Measurements from ENCODE around the gene ARHGAP15. TPM values are rescaled to one million over a fixed set of nuclear protein-coding genes. Genes with fewer than 3 reads are reported as not detected.

The ARHGAP15 gene
- total and polyA plus RNA-seq, 9 donors: 6.7 to 21.0 (median 9.7) TPM

DNA sequence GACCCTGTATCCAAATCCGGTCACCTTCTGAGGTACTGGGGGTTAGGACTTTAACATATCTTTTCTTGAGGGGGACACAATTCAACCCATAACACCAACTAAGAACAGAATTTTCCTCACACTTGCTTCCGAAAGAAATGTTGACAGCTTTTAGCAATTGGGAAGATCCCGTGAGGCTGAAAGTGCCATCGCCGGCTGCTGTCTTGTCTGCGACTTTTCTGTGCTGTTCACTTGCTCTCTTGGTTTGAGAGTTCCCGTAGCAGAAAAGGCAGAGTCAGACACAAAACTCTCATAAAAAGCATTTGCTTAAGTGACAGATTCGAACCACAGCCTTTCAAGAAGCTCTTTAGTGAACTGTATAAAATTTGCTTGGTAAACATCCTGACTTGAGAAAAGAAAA lies 253.4 kb downstream of the ARHGAP15 start:
- H3K9me3 ChIP-seq (replicated peaks; ENCODE audit: control insufficient read depth, low read depth, low read length): no peaks in the 10 kb centered on the region
- 71% methylated on average over 5 of the region's 8 CpGs for WGBS (ENCODE audit: insufficient coverage)
- H3K27me3 ChIP-seq (ENCODE audit: control insufficient read depth, insufficient read depth, low read length): no peaks in the 10 kb centered on the region
- H3K4me1 ChIP-seq (ENCODE audit: control insufficient read depth, insufficient read depth, low read length): no peaks in the 10 kb centered on the region
- DNase-seq: no peak
- no peak overlapping the region for H3K4me3 ChIP-seq (ENCODE audit: low read length)
- no peak overlapping the region for H3K27ac ChIP-seq (ENCODE audit: low read length)
- no peaks in the 10 kb centered on the region for H3K36me3 ChIP-seq (ENCODE audit: control insufficient read depth, insufficient read depth, low read length)

DNA sequence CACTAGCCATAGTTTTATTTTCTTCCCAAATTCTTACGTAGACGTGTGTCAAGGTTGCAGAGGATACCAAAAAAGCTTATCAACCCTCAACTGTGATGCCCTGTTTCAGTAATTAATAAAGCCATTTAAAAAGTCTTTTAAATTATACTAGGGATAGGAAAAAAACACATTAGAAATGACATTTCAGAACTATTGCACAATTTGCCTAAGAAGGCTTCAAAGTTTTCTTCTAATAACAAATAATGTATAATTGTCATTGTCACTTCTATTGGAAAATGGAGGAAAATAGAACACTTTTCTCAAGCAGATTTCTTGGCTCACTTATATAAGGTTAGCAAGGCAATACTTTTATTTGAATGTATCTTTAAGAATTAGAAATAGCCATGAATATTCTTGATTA lies 253.8 kb downstream of the ARHGAP15 start:
- Histone ChIP-seq H3K27ac (ENCODE audit: low read length) (no peak overlapping the region), H3K36me3 (ENCODE audit: control insufficient read depth, insufficient read depth, low read length) (no peaks in the 10 kb centered on the region), H3K27me3 (ENCODE audit: control insufficient read depth, insufficient read depth, low read length) (no peaks in the 10 kb centered on the region), H3K9me3 (replicated peaks; ENCODE audit: control insufficient read depth, low read depth, low read length) (no peaks in the 10 kb centered on the region), H3K4me1 (ENCODE audit: control insufficient read depth, insufficient read depth, low read length) (no peaks in the 10 kb centered on the region), H3K4me3 (ENCODE audit: low read length) (no peak overlapping the region)
- WGBS (ENCODE audit: insufficient coverage): no CpG with 5 or more reads among the region's 2 CpGs
- no peak for DNase-seq

DNA sequence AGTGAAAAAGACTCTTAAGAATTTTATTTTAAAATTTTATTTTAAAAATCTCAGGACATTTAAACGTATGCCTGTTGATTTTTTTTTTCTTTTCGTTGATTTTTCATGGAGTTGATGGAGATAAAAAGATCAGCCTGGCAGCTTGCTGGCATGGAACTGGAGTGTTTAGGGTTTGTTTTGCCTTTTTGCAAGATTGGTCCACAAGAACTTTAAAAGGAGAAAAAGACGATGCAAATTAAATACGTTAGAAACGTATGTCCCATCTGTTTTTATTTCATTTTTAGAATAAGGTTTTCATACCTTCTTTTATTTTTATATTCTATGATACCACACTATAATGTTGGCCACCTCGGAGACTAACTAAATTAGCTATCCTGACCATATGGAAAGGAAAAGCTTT lies 254.9 kb downstream of the ARHGAP15 start:
- H3K27ac ChIP-seq (ENCODE audit: low read length): no peak overlapping the region
- H3K36me3 ChIP-seq (ENCODE audit: control insufficient read depth, insufficient read depth, low read length): no peaks in the 10 kb centered on the region
- DNase-seq: no peak
- 86% methylated on average over 1 of the region's 6 CpGs for WGBS (ENCODE audit: insufficient coverage)
- H3K4me3 ChIP-seq (ENCODE audit: low read length): no peak overlapping the region
- H3K9me3 ChIP-seq (replicated peaks; ENCODE audit: control insufficient read depth, low read depth, low read length): no peaks in the 10 kb centered on the region
- no peaks in the 10 kb centered on the region for H3K4me1 ChIP-seq (ENCODE audit: control insufficient read depth, insufficient read depth, low read length)
- no peaks in the 10 kb centered on the region for H3K27me3 ChIP-seq (ENCODE audit: control insufficient read depth, insufficient read depth, low read length)

DNA sequence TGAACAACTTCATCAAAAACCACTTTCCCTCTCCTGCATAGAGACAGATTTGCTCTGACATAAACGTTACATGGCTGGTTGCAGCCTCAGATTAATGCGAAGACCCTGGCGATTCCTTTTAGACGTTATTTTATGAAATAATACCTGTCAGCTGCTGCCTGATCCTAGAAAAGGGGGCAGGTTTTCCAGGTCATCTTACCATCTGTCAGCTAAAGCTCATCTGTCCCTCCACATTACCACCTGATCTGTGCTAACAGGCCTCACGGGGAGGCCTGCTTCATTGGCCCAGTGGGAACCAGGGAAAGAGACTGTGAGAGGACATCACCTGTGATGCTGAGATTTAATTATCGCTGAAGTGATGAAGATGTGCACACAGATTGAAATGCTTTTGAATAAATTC lies 261.0 kb downstream of the ARHGAP15 start:
- Histone ChIP-seq H3K27ac (ENCODE audit: low read length) (no peak overlapping the region), H3K36me3 (ENCODE audit: control insufficient read depth, insufficient read depth, low read length) (no peaks in the 10 kb centered on the region)
- 64% methylated on average over 3 of the region's 6 CpGs for WGBS (ENCODE audit: insufficient coverage)

DNA sequence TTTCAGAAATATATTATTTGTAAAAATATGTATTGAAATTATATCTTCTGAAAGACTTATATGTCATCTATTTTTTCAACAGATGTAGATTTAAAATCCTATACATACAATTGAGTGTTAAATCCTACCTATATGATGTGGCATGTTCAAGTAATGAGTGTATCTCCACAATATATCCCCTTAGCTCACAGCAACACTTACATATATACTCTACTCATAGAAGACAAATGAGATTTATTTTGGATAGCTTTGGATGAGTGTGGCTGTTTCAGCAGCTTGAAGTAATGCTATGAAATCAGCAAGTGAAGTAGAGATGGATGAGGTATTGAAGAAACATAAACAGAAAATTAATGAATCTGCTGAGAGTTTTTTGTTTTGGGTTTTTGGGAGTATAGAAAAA lies 263.1 kb downstream of the ARHGAP15 start:
- Histone ChIP-seq H3K4me3 (ENCODE audit: low read length) (no peak overlapping the region), H3K4me1 (ENCODE audit: control insufficient read depth, insufficient read depth, low read length) (no peaks in the 10 kb centered on the region), H3K27me3 (ENCODE audit: control insufficient read depth, insufficient read depth, low read length) (no peaks in the 10 kb centered on the region), H3K36me3 (ENCODE audit: control insufficient read depth, insufficient read depth, low read length) (no peaks in the 10 kb centered on the region), H3K9me3 (replicated peaks; ENCODE audit: control insufficient read depth, low read depth, low read length) (no peaks in the 10 kb centered on the region), H3K27ac (ENCODE audit: low read length) (no peak overlapping the region)
- DNase-seq: no peak

More for the DNA sequence above, 261.0 kb downstream of the ARHGAP15 start:
- DNase-seq: no peak
- Histone ChIP-seq H3K4me3 (ENCODE audit: low read length) (no peak overlapping the region), H3K9me3 (replicated peaks; ENCODE audit: control insufficient read depth, low read depth, low read length) (no peaks in the 10 kb centered on the region), H3K4me1 (ENCODE audit: control insufficient read depth, insufficient read depth, low read length) (no peaks in the 10 kb centered on the region), H3K27me3 (ENCODE audit: control insufficient read depth, insufficient read depth, low read length) (no peaks in the 10 kb centered on the region)

DNA sequence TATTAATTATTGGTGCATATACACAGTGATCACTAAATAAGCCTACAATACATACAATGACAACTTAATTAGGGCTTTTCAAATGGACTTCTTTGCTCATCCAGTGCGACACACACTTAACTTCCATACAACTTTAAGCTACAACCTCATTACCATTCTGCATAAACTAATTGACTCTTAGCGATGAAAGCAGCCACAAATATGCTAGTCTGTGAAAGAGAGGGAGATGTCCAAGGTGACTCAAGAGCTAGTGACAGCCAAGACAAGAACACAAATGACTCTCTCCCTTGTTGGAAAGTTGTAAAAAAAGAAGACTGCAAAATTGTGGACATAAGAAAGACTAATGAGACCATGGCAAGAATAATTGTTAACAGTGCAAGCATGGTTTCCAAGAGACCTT lies 264.8 kb downstream of the ARHGAP15 start:
- DNase-seq: no peak
- no peaks in the 10 kb centered on the region for H3K9me3 ChIP-seq (replicated peaks; ENCODE audit: control insufficient read depth, low read depth, low read length)
- 100% methylated on average over 1 of the region's 2 CpGs for WGBS (ENCODE audit: insufficient coverage)
- H3K4me1 ChIP-seq (ENCODE audit: control insufficient read depth, insufficient read depth, low read length): peaks cover 4% of the 10 kb centered on the region
- H3K27me3 ChIP-seq (ENCODE audit: control insufficient read depth, insufficient read depth, low read length): no peaks in the 10 kb centered on the region
- no peak overlapping the region for H3K4me3 ChIP-seq (ENCODE audit: low read length)
- no peaks in the 10 kb centered on the region for H3K36me3 ChIP-seq (ENCODE audit: control insufficient read depth, insufficient read depth, low read length)
- H3K27ac ChIP-seq (ENCODE audit: low read length): no peak overlapping the region

DNA sequence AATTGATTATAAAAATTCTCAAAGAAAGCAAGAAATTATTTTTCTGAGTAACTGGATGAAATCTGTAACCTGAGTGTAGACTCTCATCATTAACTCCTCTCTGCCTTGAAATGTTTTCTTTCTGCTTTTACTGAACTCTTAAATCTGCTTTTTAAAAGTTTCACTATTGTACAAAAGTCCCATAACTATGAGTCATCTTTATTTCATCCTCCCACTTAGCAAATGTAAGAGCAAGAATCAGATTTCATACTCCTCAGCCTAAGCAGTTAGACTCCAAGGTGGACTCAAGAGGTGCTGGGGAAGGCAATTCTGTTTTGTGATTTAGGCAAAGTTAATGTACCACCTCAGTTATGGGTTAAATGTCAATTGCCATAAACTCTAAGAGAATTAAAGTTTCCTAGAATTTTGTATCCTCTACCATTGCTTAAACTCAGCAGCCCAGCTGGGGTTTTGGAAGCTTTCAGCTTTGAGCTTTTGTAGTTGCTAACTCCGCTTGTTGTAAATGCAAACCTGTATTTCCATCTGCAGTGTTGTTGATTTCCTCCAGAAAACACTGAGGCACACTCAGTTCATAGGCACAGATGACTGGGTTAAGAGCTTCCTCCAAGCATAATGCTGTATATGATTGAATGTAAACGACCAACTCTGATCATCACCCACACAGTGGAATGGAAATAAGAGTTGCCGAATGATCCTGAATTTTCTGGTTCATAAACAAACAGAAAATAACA lies 268.8 kb downstream of the ARHGAP15 start:
- H3K36me3 ChIP-seq (ENCODE audit: control insufficient read depth, insufficient read depth, low read length): no peaks in the 10 kb centered on the region
- H3K27me3 ChIP-seq (ENCODE audit: control insufficient read depth, insufficient read depth, low read length): no peaks in the 10 kb centered on the region
- peak overlapping the region; percentile 43 for H3K27ac ChIP-seq (ENCODE audit: low read length)
- no peak overlapping the region for H3K4me3 ChIP-seq (ENCODE audit: low read length)
- no CpG with 5 or more reads among the region's 3 CpGs for WGBS (ENCODE audit: insufficient coverage)
- H3K9me3 ChIP-seq (replicated peaks; ENCODE audit: control insufficient read depth, low read depth, low read length): no peaks in the 10 kb centered on the region
- H3K4me1 ChIP-seq (ENCODE audit: control insufficient read depth, insufficient read depth, low read length): peaks cover 4% of the 10 kb centered on the region
- peak; percentile 45 for DNase-seq

DNA sequence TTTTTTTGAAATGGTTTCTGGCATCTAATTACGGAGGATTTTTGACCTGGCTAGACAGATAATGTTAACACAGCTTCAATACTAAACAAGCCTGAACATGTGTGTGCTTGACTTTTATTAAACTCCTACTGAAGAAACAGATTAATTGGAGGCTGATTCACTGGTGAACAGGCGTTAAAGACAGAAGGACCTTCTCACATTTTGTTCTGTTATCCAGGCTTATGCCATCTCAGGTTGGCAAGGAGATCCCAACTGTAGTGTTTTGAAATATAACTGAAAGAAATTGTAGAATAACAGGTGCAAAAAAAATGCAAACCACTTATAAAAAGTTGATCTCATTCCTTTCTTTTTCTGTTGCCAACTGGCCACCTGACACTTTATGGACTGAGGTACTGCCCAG lies 269.6 kb downstream of the ARHGAP15 start:
- Histone ChIP-seq H3K36me3 (ENCODE audit: control insufficient read depth, insufficient read depth, low read length) (no peaks in the 10 kb centered on the region), H3K4me3 (ENCODE audit: low read length) (no peak overlapping the region), H3K4me1 (ENCODE audit: control insufficient read depth, insufficient read depth, low read length) (peaks cover 4% of the 10 kb centered on the region), H3K9me3 (replicated peaks; ENCODE audit: control insufficient read depth, low read depth, low read length) (no peaks in the 10 kb centered on the region), H3K27ac (ENCODE audit: low read length) (no peak overlapping the region), H3K27me3 (ENCODE audit: control insufficient read depth, insufficient read depth, low read length) (no peaks in the 10 kb centered on the region)
- no CpG with 5 or more reads among the region's 2 CpGs for WGBS (ENCODE audit: insufficient coverage)
- DNase-seq: peak; percentile 31

DNA sequence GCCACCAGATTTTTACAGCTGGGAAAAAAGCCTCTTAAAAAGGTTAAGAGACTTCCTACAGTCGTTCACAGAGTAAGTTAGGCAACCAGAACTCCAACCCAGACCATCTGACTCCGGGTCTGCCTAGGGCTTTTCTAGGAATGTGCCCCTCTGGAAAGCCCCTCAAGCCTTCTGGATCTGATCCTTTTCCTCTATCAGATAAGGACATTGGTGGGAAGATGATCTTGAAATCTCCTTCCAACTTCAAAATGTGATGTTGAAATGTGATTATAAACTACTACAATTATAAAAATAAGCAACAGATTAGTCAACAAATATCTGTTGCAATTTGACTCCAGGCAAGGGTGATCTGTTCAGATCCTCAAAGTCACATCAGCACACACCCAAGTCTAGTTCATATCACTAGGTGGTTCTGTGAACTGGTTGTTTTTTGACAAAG lies 270.4 kb downstream of the ARHGAP15 start:
- Histone ChIP-seq H3K27ac (ENCODE audit: low read length) (no peak overlapping the region), H3K4me3 (ENCODE audit: low read length) (no peak overlapping the region), H3K36me3 (ENCODE audit: control insufficient read depth, insufficient read depth, low read length) (no peaks in the 10 kb centered on the region), H3K27me3 (ENCODE audit: control insufficient read depth, insufficient read depth, low read length) (no peaks in the 10 kb centered on the region), H3K4me1 (ENCODE audit: control insufficient read depth, insufficient read depth, low read length) (peaks cover 4% of the 10 kb centered on the region), H3K9me3 (replicated peaks; ENCODE audit: control insufficient read depth, low read depth, low read length) (no peaks in the 10 kb centered on the region)
- no CpG with 5 or more reads among the region's 2 CpGs for WGBS (ENCODE audit: insufficient coverage)
- DNase-seq: no peak

DNA sequence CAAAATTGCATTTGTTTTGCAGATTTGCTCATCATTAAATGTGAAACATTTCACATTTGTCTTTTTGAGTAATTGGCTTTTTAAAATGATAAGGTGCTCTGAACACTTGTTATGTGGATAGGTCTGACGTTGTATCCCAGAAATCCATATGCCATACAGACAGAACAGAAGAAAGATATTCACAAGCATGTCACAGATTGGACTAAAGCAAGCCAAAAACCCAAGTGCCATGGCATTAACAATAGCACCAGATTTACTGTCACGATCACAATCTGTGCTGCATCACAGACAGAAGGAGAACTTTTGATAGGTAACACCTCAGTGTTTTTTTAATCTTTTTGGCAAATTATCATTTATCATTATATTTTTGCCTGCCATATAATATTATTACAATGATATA lies 272.6 kb downstream of the ARHGAP15 start:
- H3K27me3 ChIP-seq (ENCODE audit: control insufficient read depth, insufficient read depth, low read length): no peaks in the 10 kb centered on the region
- H3K36me3 ChIP-seq (ENCODE audit: control insufficient read depth, insufficient read depth, low read length): no peaks in the 10 kb centered on the region
- no peaks in the 10 kb centered on the region for H3K9me3 ChIP-seq (replicated peaks; ENCODE audit: control insufficient read depth, low read depth, low read length)
- no peak overlapping the region for H3K27ac ChIP-seq (ENCODE audit: low read length)
- H3K4me3 ChIP-seq (ENCODE audit: low read length): no peak overlapping the region
- peaks cover 4% of the 10 kb centered on the region for H3K4me1 ChIP-seq (ENCODE audit: control insufficient read depth, insufficient read depth, low read length)
- WGBS (ENCODE audit: insufficient coverage): no CpG with 5 or more reads among the region's 2 CpGs
- DNase-seq: no peak

DNA sequence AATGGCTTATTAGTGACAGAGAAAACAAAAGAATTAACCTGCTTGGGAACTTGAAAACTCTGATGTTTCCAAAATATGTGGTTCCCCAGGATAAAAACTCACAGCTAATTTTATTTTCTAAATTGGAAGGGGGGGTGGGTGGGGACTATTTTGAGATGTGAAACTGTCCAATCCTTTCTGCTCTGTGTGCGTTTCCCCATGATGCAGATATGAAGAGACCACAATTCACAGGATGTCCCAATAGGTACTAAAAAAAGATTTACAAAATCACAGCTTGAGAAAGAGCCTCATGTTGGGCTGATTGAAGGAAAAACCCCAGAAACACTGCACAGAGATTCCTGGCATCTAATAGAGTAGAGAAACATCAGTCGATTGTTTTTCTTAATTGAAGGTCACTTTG lies 273.2 kb downstream of the ARHGAP15 start:
- no peaks in the 10 kb centered on the region for H3K36me3 ChIP-seq (ENCODE audit: control insufficient read depth, insufficient read depth, low read length)
- no peak overlapping the region for H3K27ac ChIP-seq (ENCODE audit: low read length)
- DNase-seq: no peak
- no peaks in the 10 kb centered on the region for H3K9me3 ChIP-seq (replicated peaks; ENCODE audit: control insufficient read depth, low read depth, low read length)
- no CpG with 5 or more reads among the region's 2 CpGs for whole genome bisulfite sequencing (ENCODE audit: insufficient coverage)
- no peak overlapping the region for H3K4me3 ChIP-seq (ENCODE audit: low read length)
- peaks cover 4% of the 10 kb centered on the region for H3K4me1 ChIP-seq (ENCODE audit: control insufficient read depth, insufficient read depth, low read length)
- no peaks in the 10 kb centered on the region for H3K27me3 ChIP-seq (ENCODE audit: control insufficient read depth, insufficient read depth, low read length)
